ENCODE measurements around the gene XRCC6.

- TF ChIP-seq CTCF (IDR thresholded peaks at IDR 0.05) (no peak), POLR2A (IDR thresholded peaks at IDR 0.05) (no peak)
Observed at GRCh38 chr22:41702763-41703162, 81.7 kb downstream of the XRCC6 start.

Data from prostate gland (tissue), 2 donors.